ENCODE data around the gene GFAP. TPM values are rescaled to one million over a fixed set of nuclear protein-coding genes. Genes with fewer than 3 reads are reported as not detected.

The GFAP gene
- total and polyA plus RNA-seq, 2 donors (not counting 1 experiment from before 2014, with no cell fraction given) = 0.31 to 1.3 TPM

DNA sequence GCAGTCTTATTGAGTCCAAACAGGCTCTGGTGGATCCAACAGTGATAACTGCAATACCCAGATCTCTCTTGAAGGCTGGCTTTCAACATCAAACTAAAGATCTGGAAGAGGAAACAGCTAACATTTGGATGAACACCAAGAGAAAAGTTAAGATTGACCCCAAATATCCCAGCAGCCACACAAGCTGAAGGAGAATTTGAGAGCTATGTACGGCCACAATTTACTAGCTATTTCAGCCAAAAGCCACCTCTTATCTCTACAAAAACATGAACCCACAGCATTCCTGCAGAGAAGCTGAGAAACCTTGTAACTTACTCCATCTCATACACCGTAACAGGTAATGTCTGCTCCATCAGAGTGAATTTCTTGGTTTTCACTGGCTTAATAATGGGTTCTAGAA is 30.4 kb downstream of the GFAP start:
- Histone ChIP-seq H3K36me3 (ENCODE audit: control insufficient read depth, insufficient read depth, low read length) (peaks cover 17% of the 10 kb centered on the region), H3K27ac (ENCODE audit: insufficient read depth, low read length) (no peak overlapping the region), H3K79me2 (ENCODE audit: control insufficient read depth, insufficient read depth, low read length) (peaks cover 17% of the 10 kb centered on the region), H2AFZ (ENCODE audit: low read length) (no peak overlapping the region), H3K4me2 (ENCODE audit: extremely low read depth, insufficient read depth, low read length) (no peak overlapping the region), H3K9me3 (ENCODE audit: control insufficient read depth, insufficient read depth, low read depth, low read length) (no peaks in the 10 kb centered on the region), H3K27me3 (ENCODE audit: control insufficient read depth, insufficient read depth, low read length) (no peaks in the 10 kb centered on the region), H4K20me1 (ENCODE audit: control insufficient read depth, extremely low read depth, insufficient read depth, low read length) (no peaks in the 10 kb centered on the region), H3K4me1 (ENCODE audit: control insufficient read depth, extremely low read depth, insufficient read depth, low read length) (peaks cover 4% of the 10 kb centered on the region), H3K9ac (ENCODE audit: insufficient read depth, low read length) (no peak overlapping the region), H3K4me3 (replicated peaks in 1 of 4; ENCODE audit: control extremely low read depth in 1 of 4, insufficient read depth in 1 of 4, low read depth in 3 of 4, low read length in 4 of 4) (no peak overlapping the region)
- DNase-seq (ENCODE audit: low read depth in 2 of 2) = peak in 1 of 2 donors; percentile 54
- TF ChIP-seq CTCF (conservative IDR thresholded peaks at IDR 0.05 in 1 of 2, IDR thresholded peaks at IDR 0.05 in 1 of 2; ENCODE audit: low read depth in 1 of 2, low read length in 2 of 2) (no peak), EZH2 (IDR thresholded peaks at IDR 0.05; ENCODE audit: low read length, missing control alignments) (no peak)

DNA sequence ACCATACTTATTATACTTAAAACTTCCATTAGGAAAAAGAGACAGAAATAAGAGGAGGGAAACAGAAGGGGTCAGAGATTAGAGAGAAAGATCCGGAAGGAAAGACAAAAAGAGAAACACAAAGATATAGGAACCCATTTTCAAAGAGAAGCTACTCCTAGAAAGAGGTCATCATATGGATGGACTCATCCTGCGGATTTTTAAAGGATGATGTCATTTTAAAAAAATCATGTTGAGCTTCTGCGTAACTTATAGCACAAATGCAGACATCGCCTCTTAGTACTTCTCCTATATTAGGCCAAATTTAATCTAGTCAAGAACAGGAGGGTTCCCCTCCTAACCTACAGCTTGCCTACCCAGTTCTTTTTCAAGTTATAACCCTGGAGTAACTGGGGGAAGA is 34.2 kb downstream of the GFAP start:
- Histone ChIP-seq H3K4me2 (ENCODE audit: extremely low read depth, insufficient read depth, low read length) (no peak overlapping the region), H2AFZ (ENCODE audit: low read length) (no peak overlapping the region), H3K27ac (ENCODE audit: insufficient read depth, low read length) (no peak overlapping the region), H3K9ac (ENCODE audit: insufficient read depth, low read length) (no peak overlapping the region), H3K36me3 (ENCODE audit: control insufficient read depth, insufficient read depth, low read length) (peaks cover 14% of the 10 kb centered on the region), H3K4me3 (replicated peaks in 1 of 4; ENCODE audit: control extremely low read depth in 1 of 4, insufficient read depth in 1 of 4, low read depth in 3 of 4, low read length in 4 of 4) (no peak overlapping the region), H3K27me3 (ENCODE audit: control insufficient read depth, insufficient read depth, low read length) (no peaks in the 10 kb centered on the region), H3K9me3 (ENCODE audit: control insufficient read depth, insufficient read depth, low read depth, low read length) (no peaks in the 10 kb centered on the region), H3K79me2 (ENCODE audit: control insufficient read depth, insufficient read depth, low read length) (no peaks in the 10 kb centered on the region), H4K20me1 (ENCODE audit: control insufficient read depth, extremely low read depth, insufficient read depth, low read length) (no peaks in the 10 kb centered on the region), H3K4me1 (ENCODE audit: control insufficient read depth, extremely low read depth, insufficient read depth, low read length) (no peaks in the 10 kb centered on the region)
- TF ChIP-seq CTCF (conservative IDR thresholded peaks at IDR 0.05 in 1 of 2, IDR thresholded peaks at IDR 0.05 in 1 of 2; ENCODE audit: low read depth in 1 of 2, low read length in 2 of 2) = no peak
- no peak for TF ChIP-seq EZH2 (IDR thresholded peaks at IDR 0.05; ENCODE audit: low read length, missing control alignments)
- no peak for DNase-seq (ENCODE audit: low read depth in 2 of 2)

DNA sequence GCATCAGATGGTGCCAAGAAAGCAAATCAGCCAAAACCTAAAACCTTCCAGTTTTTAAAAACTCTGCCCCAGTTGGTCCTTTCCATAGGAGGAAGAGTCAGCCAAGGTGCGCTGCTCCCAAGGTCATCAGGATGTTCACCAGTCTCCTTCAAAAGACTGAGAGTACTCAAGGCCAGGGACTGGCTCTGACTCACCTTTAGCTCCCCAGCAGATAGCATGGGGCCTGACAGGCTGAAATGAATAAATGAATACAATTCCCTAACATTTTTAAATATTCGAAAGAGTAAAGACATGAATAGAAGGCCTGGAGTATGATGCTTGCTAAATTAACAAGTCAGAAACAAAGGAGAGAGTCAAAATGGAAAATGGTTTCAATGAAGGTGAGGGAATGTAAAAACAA is 35.2 kb downstream of the GFAP start:
- Histone ChIP-seq H3K27me3 (ENCODE audit: control insufficient read depth, insufficient read depth, low read length) (no peaks in the 10 kb centered on the region), H3K4me1 (ENCODE audit: control insufficient read depth, extremely low read depth, insufficient read depth, low read length) (no peaks in the 10 kb centered on the region), H3K4me3 (replicated peaks in 1 of 4; ENCODE audit: control extremely low read depth in 1 of 4, insufficient read depth in 1 of 4, low read depth in 3 of 4, low read length in 4 of 4) (no peak overlapping the region), H4K20me1 (ENCODE audit: control insufficient read depth, extremely low read depth, insufficient read depth, low read length) (no peaks in the 10 kb centered on the region), H3K27ac (ENCODE audit: insufficient read depth, low read length) (no peak overlapping the region), H3K79me2 (ENCODE audit: control insufficient read depth, insufficient read depth, low read length) (no peaks in the 10 kb centered on the region), H3K36me3 (ENCODE audit: control insufficient read depth, insufficient read depth, low read length) (peaks cover 17% of the 10 kb centered on the region), H3K9ac (ENCODE audit: insufficient read depth, low read length) (no peak overlapping the region), H3K4me2 (ENCODE audit: extremely low read depth, insufficient read depth, low read length) (no peak overlapping the region), H3K9me3 (ENCODE audit: control insufficient read depth, insufficient read depth, low read depth, low read length) (no peaks in the 10 kb centered on the region), H2AFZ (ENCODE audit: low read length) (no peak overlapping the region)
- DNase-seq (ENCODE audit: low read depth in 2 of 2) = no peak
- TF ChIP-seq CTCF (conservative IDR thresholded peaks at IDR 0.05 in 1 of 2, IDR thresholded peaks at IDR 0.05 in 1 of 2; ENCODE audit: low read depth in 1 of 2, low read length in 2 of 2) = no peak
- TF ChIP-seq EZH2 (IDR thresholded peaks at IDR 0.05; ENCODE audit: low read length, missing control alignments) = no peak
